Measurements from ENCODE around the gene ZNF536.

- TF ChIP-seq CTCF (IDR thresholded peaks at IDR 0.05) (no peak), ZFX (IDR thresholded peaks at IDR 0.05; ENCODE audit: borderline replicate concordance) (no peak)
These were observed 140.2 kb downstream of the ZNF536 start for GRCh38 chr19:30512176-30513081.
